Trophoblast cell (in vitro differentiated cells and primary cell): ENCODE data around the gene ZG16.
A peak's percentile ranks its signal among the peaks of the same experiment; 100 is the strongest.

Experiments used
- DNase-seq, 2 donors: peaks; one replicate each; pipeline ENCODE4 v3.0.0-alpha.2; 2016
- H2AFZ ChIP-seq: 2 replicates; pipeline ENCODE4 v1.6.1; 2013; ENCODE audit warnings: low read length, moderate library complexity, mild to moderate bottlenecking; ENCODE audit not compliant: insufficient read depth, poor library complexity
- H2AK5ac ChIP-seq: 2 replicates; pipeline ENCODE4 v1.6.1; 2013; ENCODE audit warnings: mild to moderate bottlenecking, low read length
- H2BK120ac ChIP-seq: 2 replicates; pipeline ENCODE4 v1.6.1; 2013; ENCODE audit warnings: low read length, mild to moderate bottlenecking, moderate library complexity; ENCODE audit not compliant: insufficient read depth, poor library complexity
- H2BK12ac ChIP-seq: 2 replicates; pipeline ENCODE4 v1.6.1; 2013; ENCODE audit warnings: mild to moderate bottlenecking, low read length, moderate library complexity
- H2BK5ac ChIP-seq: 2 replicates; pipeline ENCODE4 v1.6.1; 2013; ENCODE audit warnings: low read length, low read depth, moderate library complexity, mild to moderate bottlenecking; ENCODE audit not compliant: poor library complexity
- H3K14ac ChIP-seq: 2 replicates; pipeline ENCODE4 v1.6.1; 2013; ENCODE audit warnings: mild to moderate bottlenecking, low read length
- H3K18ac ChIP-seq: 2 replicates; pipeline ENCODE4 v1.6.1; 2013; ENCODE audit warnings: mild to moderate bottlenecking, low read length
- H3K23ac ChIP-seq: 2 replicates; pipeline ENCODE4 v1.6.1; 2013; ENCODE audit warnings: low read length
- H3K27ac ChIP-seq: 2 replicates; pipeline ENCODE4 v1.5.1; 2013; ENCODE audit warnings: low read depth, mild to moderate bottlenecking, inconsistent platforms, low read length, moderate library complexity
- H3K27me3 ChIP-seq: 2 replicates; pipeline ENCODE4 v1.6.1; 2013; ENCODE audit warnings: inconsistent platforms, mild to moderate bottlenecking, low read length, moderate library complexity; ENCODE audit not compliant: insufficient read depth
- H3K36me3 ChIP-seq, 2 experiments: 1 replicate in 1 of 2; 2 replicates in 1 of 2; pipeline ENCODE4 v1.6.1; 2013; ENCODE audit warnings: low read length in 2 of 2, mild to moderate bottlenecking in 2 of 2, moderate library complexity in 1 of 2; ENCODE audit not compliant: insufficient read depth in 2 of 2, control insufficient read depth in 1 of 2
- H3K4ac ChIP-seq: 2 replicates; pipeline ENCODE4 v1.6.1; 2013; ENCODE audit warnings: low read depth, mild to moderate bottlenecking, low read length, moderate library complexity
- H3K4me1 ChIP-seq, 2 experiments: 1 replicate in 1 of 2; 2 replicates in 1 of 2; pipeline ENCODE4 v1.6.1; 2013; ENCODE audit warnings: low read length in 2 of 2, mild to moderate bottlenecking in 2 of 2, moderate library complexity in 1 of 2; ENCODE audit not compliant: insufficient read depth in 2 of 2, control insufficient read depth in 1 of 2
- H3K4me2 ChIP-seq: 2 replicates; pipeline ENCODE4 v1.6.1; 2013; ENCODE audit warnings: inconsistent platforms, mild to moderate bottlenecking, low read length, moderate library complexity
- H3K4me3 ChIP-seq: 2 replicates; pipeline ENCODE4 v1.5.1; 2013; ENCODE audit warnings: mild to moderate bottlenecking, low read depth, low read length, inconsistent platforms
- H3K79me1 ChIP-seq: one replicate; pipeline ENCODE4 v1.6.1; 2013; ENCODE audit warnings: low read length
- H3K79me2 ChIP-seq: 2 replicates; pipeline ENCODE4 v1.6.1; 2013; ENCODE audit warnings: low read length, mild to moderate bottlenecking; ENCODE audit not compliant: control insufficient read depth, insufficient read depth, poor library complexity
- H3K9ac ChIP-seq: 2 replicates; pipeline ENCODE4 v1.6.1; 2013; ENCODE audit warnings: mild to moderate bottlenecking, low read length
- H3K9me3 ChIP-seq: 2 replicates; pipeline ENCODE4 v1.6.1; 2013; ENCODE audit warnings: low read depth, mild to moderate bottlenecking, control low read depth, inconsistent platforms, low read length; ENCODE audit not compliant: insufficient read depth
- H4K12ac ChIP-seq: 2 replicates; pipeline ENCODE4 v1.6.1; 2013; ENCODE audit warnings: low read depth, mild to moderate bottlenecking, low read length, moderate library complexity
- H4K8ac ChIP-seq: 2 replicates; pipeline ENCODE4 v1.6.1; 2013; ENCODE audit warnings: low read depth, mild to moderate bottlenecking, low read length, moderate library complexity
- H4K91ac ChIP-seq: one replicate; pipeline ENCODE4 v1.6.1; 2013; ENCODE audit warnings: low read depth, mild to moderate bottlenecking, low read length, moderate library complexity
- WGBS: extraction: QIAGEN DNeasy Blood & Tissue Kit; methylation state at CpG from one replicate; pipeline ENCODE4 v1.1.7; 2013; ENCODE audit warnings: missing lambda C conversion rate; ENCODE audit not compliant: insufficient read length, insufficient coverage; ENCODE audit errors: extremely low coverage; 5-methylcytosine and 5-hydroxymethylcytosine counted together

ZG16 gene

DNA sequence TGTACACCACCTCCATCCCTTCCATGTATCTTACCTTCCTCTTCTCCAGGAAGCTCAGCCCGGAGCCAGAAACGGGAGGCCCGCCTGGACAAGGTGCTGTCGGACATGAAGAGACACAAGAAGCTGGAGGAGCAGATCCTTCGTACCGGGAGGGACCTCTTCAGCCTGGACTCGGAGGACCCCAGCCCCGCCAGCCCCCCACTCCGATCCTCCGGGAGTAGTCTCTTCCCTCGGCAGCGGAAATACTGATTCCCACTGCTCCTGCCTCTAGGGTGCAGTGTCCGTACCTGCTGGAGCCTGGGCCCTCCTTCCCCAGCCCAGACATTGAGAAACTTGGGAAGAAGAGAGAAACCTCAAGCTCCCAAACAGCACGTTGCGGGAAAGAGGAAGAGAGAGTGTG, 41.5 kb downstream of the ZG16 start:
- peak in 1 of 2 donors; percentile 30 for DNase-seq
- no CpG with 5 or more reads among the region's 15 CpGs for WGBS
- H3K4ac ChIP-seq = no peak overlapping the region
- no peak overlapping the region for H2AFZ ChIP-seq
- no peak overlapping the region for H3K23ac ChIP-seq
- H4K91ac ChIP-seq = no peak overlapping the region
- no peak overlapping the region for H2BK120ac ChIP-seq
- no peaks in the 10 kb centered on the region for H3K27me3 ChIP-seq
- H3K79me1 ChIP-seq = peaks cover 15% of the 10 kb centered on the region
- no peak overlapping the region for H3K27ac ChIP-seq
- H3K9ac ChIP-seq = no peak overlapping the region
- no peaks in the 10 kb centered on the region for H3K9me3 ChIP-seq
- peaks cover 3 to 10% of the 10 kb centered on the region in 2 experiments for H3K4me1 ChIP-seq
- peaks cover 11 to 13% of the 10 kb centered on the region in 2 experiments for H3K36me3 ChIP-seq
- no peak overlapping the region for H4K8ac ChIP-seq
- H3K18ac ChIP-seq = no peak overlapping the region
- H3K14ac ChIP-seq = no peak overlapping the region
- H4K12ac ChIP-seq = no peak overlapping the region
- H2BK5ac ChIP-seq = no peak overlapping the region
- H3K4me2 ChIP-seq = no peak overlapping the region
- H2BK12ac ChIP-seq = no peak overlapping the region
- H3K79me2 ChIP-seq = peaks cover 9% of the 10 kb centered on the region
- no peak overlapping the region for H2AK5ac ChIP-seq
- no peak overlapping the region for H3K4me3 ChIP-seq

- Histone ChIP-seq H2BK12ac (no peak within 1 kb of the TSS), H3K79me2 (peaks cover 10% of the 10 kb centered on the region), H3K14ac (peak within 1 kb of the TSS; percentile 51), H3K4me3 (no peak within 1 kb of the TSS), H4K91ac (peak within 1 kb of the TSS; percentile 37), H3K27ac (peak within 1 kb of the TSS; percentile 52), H3K36me3 (peaks cover 11 to 13% of the 10 kb centered on the region in 2 experiments), H2AK5ac (no peak within 1 kb of the TSS), H3K4ac (peak within 1 kb of the TSS; percentile 21), H3K23ac (no peak within 1 kb of the TSS), H2BK5ac (peak within 1 kb of the TSS; percentile 38), H3K9ac (no peak within 1 kb of the TSS), H3K4me2 (no peak within 1 kb of the TSS), H3K18ac (peak within 1 kb of the TSS; percentile 38), H3K4me1 (peaks cover 5 to 8% of the 10 kb centered on the region in 2 experiments), H4K8ac (no peak within 1 kb of the TSS), H3K27me3 (no peaks in the 10 kb centered on the region), H3K9me3 (no peaks in the 10 kb centered on the region), H2BK120ac (peak within 1 kb of the TSS; percentile 10), H3K79me1 (peaks cover 15% of the 10 kb centered on the region), H4K12ac (peak within 1 kb of the TSS; percentile 50), H2AFZ (no peak within 1 kb of the TSS)
- peak; percentile 67 to 71 for DNase-seq
- WGBS = no CpG with 5 or more reads among the region's 4 CpGs
Observed at GRCh38 chr16:29820271-29820701, 42.2 kb downstream of the ZG16 start, which contains the start of gene MVP. TSS of gene MVP (plus strand) at chr16:29820462. CDS start at chr16:29830550, 10,088 bp downstream.

DNA sequence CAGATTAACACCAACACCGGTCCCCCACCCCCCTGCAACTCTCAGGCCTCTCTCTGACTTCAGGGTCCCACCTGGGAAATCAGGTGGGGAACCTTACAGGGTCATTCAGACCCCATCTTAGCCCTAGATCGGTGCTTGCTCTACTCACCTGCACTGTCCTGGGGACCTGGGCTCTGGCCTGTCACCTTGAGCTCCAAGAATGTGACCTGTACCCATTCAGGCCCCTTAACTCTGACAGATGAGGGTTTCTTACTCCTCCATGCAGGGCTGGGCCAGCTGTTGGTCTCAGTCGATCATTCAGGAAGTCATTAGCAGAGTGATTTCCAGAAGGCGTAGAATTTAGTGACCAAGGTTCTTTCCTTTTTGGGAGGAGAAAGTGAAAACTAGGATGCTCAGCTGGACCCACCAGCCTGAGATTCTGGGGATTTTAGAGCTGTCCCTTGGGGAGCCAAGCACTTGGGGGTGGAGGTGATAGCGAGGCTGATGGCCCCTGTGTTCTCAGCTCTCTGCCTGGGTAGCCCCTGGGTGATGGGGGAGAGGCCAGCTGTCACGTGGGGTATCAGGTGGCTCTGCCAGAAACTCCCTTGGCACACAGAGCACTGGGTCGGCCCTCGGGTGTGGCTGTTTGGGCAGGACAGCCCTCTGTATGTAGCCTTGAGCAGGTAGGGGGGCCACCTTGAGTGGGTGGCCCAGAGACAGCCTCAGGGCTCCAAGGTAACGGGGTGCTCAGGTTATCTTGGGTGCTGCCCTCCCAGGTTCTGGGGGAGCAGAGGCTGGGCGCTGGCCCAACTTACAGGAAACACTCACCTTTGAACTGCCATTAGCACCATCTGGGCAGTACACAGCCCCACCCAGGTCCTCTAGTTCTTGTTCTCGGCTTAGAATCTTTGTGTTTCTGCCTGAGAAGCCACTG, 42.9 kb downstream of the ZG16 start:
- Histone ChIP-seq H4K12ac (peak overlapping the region; percentile 50), H3K27me3 (no peaks in the 10 kb centered on the region), H2AFZ (no peak overlapping the region), H3K4ac (peak overlapping the region; percentile 21), H3K36me3 (peaks cover 11 to 13% of the 10 kb centered on the region in 2 experiments), H2BK12ac (no peak overlapping the region), H3K23ac (no peak overlapping the region), H3K4me2 (no peak overlapping the region), H2AK5ac (no peak overlapping the region), H3K14ac (peak overlapping the region; percentile 51), H3K4me1 (peaks cover 7 to 11% of the 10 kb centered on the region in 2 experiments), H2BK120ac (peak overlapping the region; percentile 10), H4K8ac (no peak overlapping the region), H3K27ac (peak overlapping the region; percentile 52), H3K79me2 (peaks cover 11% of the 10 kb centered on the region), H2BK5ac (peak overlapping the region; percentile 38), H3K4me3 (no peak overlapping the region), H3K18ac (peak overlapping the region; percentile 38), H3K9me3 (no peaks in the 10 kb centered on the region), H3K9ac (no peak overlapping the region), H4K91ac (peak overlapping the region; percentile 37), H3K79me1 (peaks cover 17% of the 10 kb centered on the region)
- DNase-seq = peak; percentile 27 to 29
- no CpG with 5 or more reads among the region's 11 CpGs for WGBS

DNA sequence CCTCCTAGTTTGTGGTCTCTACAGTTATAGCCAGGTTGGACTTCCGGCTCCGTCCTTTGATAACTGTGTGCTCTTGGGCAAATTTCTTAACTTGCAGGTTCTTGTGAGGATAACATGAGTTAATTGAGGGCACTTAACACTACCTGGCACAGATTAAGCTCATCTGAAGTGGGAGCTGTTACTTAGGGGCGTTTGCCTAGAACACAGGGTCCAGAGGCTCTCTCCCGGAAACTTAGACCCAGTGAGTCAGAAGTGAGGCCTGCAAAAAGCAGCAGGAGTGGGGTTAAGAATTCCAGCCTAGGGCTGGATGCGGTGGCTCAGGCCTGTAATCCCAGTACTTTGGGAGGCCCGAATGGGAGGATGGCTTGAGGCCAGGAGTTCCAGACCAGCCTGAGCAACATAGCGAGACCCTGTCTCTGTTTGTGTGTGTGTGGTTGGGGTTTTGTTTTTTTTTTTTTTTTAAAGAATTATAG, 43.6 kb downstream of the ZG16 start:
- Histone ChIP-seq H2AFZ (no peak overlapping the region), H3K14ac (no peak overlapping the region), H3K79me1 (peaks cover 10% of the 10 kb centered on the region), H3K4ac (no peak overlapping the region), H3K4me2 (no peak overlapping the region), H3K23ac (no peak overlapping the region), H3K4me3 (no peak overlapping the region), H2BK5ac (no peak overlapping the region), H3K4me1 (peaks cover 7 to 11% of the 10 kb centered on the region in 2 experiments), H3K27me3 (no peaks in the 10 kb centered on the region), H3K79me2 (peaks cover 5% of the 10 kb centered on the region), H2BK120ac (no peak overlapping the region), H4K8ac (no peak overlapping the region), H4K12ac (no peak overlapping the region), H3K27ac (peak overlapping the region; percentile 52), H3K9ac (no peak overlapping the region), H2AK5ac (no peak overlapping the region), H3K18ac (no peak overlapping the region), H3K9me3 (no peaks in the 10 kb centered on the region), H2BK12ac (no peak overlapping the region), H3K36me3 (peaks cover 11 to 13% of the 10 kb centered on the region in 2 experiments), H4K91ac (peak overlapping the region; percentile 37)
- DNase-seq = peak; percentile 76 to 78
- WGBS = no CpG with 5 or more reads among the region's 7 CpGs
